SHP77 (cell line): ENCODE data around the gene FARP1.

Source experiments
- DNase-seq, 2 experiments: peaks; one replicate each; lab custom pipeline; 2025; lab: John Stamatoyannopoulos, UW

FARP1 gene

GRCh38 chr13:98484289-98485219 lies 341.7 kb downstream of the FARP1 start:
- peak; percentile 56 to 81 for DNase-seq

GRCh38 chr13:98485561-98485960 lies 342.7 kb downstream of the FARP1 start:
- DNase-seq = no peak

- no peak for DNase-seq
Observed at GRCh38 chr13:98486412-98486811, 343.5 kb downstream of the FARP1 start.

- no peak for DNase-seq
Observed at GRCh38 chr13:98487016-98487415, 344.1 kb downstream of the FARP1 start.

GRCh38 chr13:98487522-98487921 lies 344.6 kb downstream of the FARP1 start:
- no peak for DNase-seq

- no peak for DNase-seq
Observed at GRCh38 chr13:98488736-98489135, 345.8 kb downstream of the FARP1 start.

- DNase-seq = no peak
Observed at GRCh38 chr13:98489446-98490194, 346.7 kb downstream of the FARP1 start.

- DNase-seq = no peak
Observed at GRCh38 chr13:98490195-98490836, 347.4 kb downstream of the FARP1 start.

- DNase-seq = no peak
Observed at GRCh38 chr13:98490866-98491265, 348.0 kb downstream of the FARP1 start.

GRCh38 chr13:98492335-98493041 lies 349.6 kb downstream of the FARP1 start:
- no peak for DNase-seq

- no peak for DNase-seq
Observed at GRCh38 chr13:98493042-98493712, 350.3 kb downstream of the FARP1 start.

GRCh38 chr13:98494769-98495168 lies 351.9 kb downstream of the FARP1 start:
- no peak for DNase-seq

GRCh38 chr13:98495627-98496478 lies 353.0 kb downstream of the FARP1 start:
- DNase-seq = no peak

GRCh38 chr13:98496479-98496791 lies 353.5 kb downstream of the FARP1 start:
- no peak for DNase-seq

GRCh38 chr13:98496966-98497365 lies 354.1 kb downstream of the FARP1 start:
- no peak for DNase-seq

- no peak for DNase-seq
Observed at GRCh38 chr13:98500963-98501421, 358.1 kb downstream of the FARP1 start.

GRCh38 chr13:98503175-98504028 lies 360.5 kb downstream of the FARP1 start:
- DNase-seq = peak in 1 of 2 experiments; percentile 36

GRCh38 chr13:98504029-98504351 lies 361.1 kb downstream of the FARP1 start:
- no peak for DNase-seq

- no peak for DNase-seq
Observed at GRCh38 chr13:98504371-98504963, 361.6 kb downstream of the FARP1 start.
